Lower lobe of right lung (tissue), 2 donors: ENCODE data around the gene OMD. TPM values are rescaled to one million over a fixed set of nuclear protein-coding genes. Genes with fewer than 3 reads are reported as not detected.

Experiments used
- ATAC-seq, 2 donors: fragments of 200-7000 bp; cut with Tn5 transposase; one replicate each; pipeline ENCODE4 v1.9.1; 2020 to 2022; ENCODE audit warnings: mild to moderate bottlenecking in 2 of 2, moderate library complexity in 2 of 2
- DNase-seq: peaks from one replicate; pipeline ENCODE4 v3.0.0-alpha.2; 2020
- H3K27ac ChIP-seq: fragments of 200-600 bp; one replicate; pipeline ENCODE4 v1.8.0; 2022
- H3K27me3 ChIP-seq: fragments of 200-600 bp; one replicate; pipeline ENCODE4 v1.8.0; 2022; ENCODE audit warnings: low read depth
- H3K36me3 ChIP-seq: fragments of 200-600 bp; one replicate; pipeline ENCODE4 v1.8.0; 2022; ENCODE audit warnings: mild to moderate bottlenecking
- H3K4me1 ChIP-seq: fragments of 200-600 bp; one replicate; pipeline ENCODE4 v1.8.0; 2022
- H3K4me3 ChIP-seq: fragments of 200-600 bp; one replicate; pipeline ENCODE4 v1.8.0; 2022; ENCODE audit warnings: mild to moderate bottlenecking
- H3K9me3 ChIP-seq: fragments of 200-600 bp; one replicate; pipeline ENCODE4 v1.8.0; 2022
- intact Hi-C: fragments of 100-400 bp; cut with DNase I; formaldehyde crosslinking; loops from one replicate; pipeline ENCODE4 v1.11.0; 2022
- total RNA-seq: library from RNA; stranded (reverse); fragmentation: NEBNext Ultra II Directional; extraction: Animal tissue kit (Norgen Biotek cat#: 25700); gene quantifications from one replicate; pipeline ENCODE4 v1.2.1, GENCODE V29; 2021
- TF ChIP-seq, protein P1 (sequence below): fragments of 200-600 bp; IDR thresholded peaks from one replicate; pipeline ENCODE4 v1.8.0; 2022; ENCODE audit warnings: antibody characterized with exemption, mild to moderate bottlenecking
- donor health status: DM: no; HTN: yes; CAD: no; lungs with severe emphysema.

OMD gene
- total RNA-seq, 1 donor from 2014 or later = 4.1 TPM

DNA sequence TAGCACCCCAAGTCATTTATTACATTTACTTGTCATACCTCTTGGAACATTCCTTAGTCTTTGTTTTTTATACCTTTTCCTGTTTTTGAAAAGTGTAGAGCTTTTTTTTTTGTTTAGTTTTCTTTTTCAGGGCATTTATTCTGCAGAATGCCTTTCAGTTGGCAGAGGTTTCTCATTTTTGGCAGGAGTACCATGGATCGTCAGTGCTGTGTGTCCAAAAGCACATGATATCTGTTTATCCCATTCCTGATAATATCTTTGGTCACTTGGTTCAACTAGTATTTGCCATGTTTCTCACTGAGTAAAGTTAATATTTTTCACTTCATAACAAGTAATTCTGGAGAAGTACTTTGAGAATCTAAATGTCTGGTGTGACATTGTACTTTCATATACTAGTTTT lies 30.6 kb downstream of the OMD start:
- TF ChIP-seq, protein P1, sequence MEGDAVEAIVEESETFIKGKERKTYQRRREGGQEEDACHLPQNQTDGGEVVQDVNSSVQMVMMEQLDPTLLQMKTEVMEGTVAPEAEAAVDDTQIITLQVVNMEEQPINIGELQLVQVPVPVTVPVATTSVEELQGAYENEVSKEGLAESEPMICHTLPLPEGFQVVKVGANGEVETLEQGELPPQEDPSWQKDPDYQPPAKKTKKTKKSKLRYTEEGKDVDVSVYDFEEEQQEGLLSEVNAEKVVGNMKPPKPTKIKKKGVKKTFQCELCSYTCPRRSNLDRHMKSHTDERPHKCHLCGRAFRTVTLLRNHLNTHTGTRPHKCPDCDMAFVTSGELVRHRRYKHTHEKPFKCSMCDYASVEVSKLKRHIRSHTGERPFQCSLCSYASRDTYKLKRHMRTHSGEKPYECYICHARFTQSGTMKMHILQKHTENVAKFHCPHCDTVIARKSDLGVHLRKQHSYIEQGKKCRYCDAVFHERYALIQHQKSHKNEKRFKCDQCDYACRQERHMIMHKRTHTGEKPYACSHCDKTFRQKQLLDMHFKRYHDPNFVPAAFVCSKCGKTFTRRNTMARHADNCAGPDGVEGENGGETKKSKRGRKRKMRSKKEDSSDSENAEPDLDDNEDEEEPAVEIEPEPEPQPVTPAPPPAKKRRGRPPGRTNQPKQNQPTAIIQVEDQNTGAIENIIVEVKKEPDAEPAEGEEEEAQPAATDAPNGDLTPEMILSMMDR = no peak
- DNase-seq = no peak
- H3K27me3 ChIP-seq = no peaks in the 10 kb centered on the region
- no peak overlapping the region for H3K27ac ChIP-seq
- H3K9me3 ChIP-seq = no peaks in the 10 kb centered on the region
- ATAC-seq = no peak
- H3K4me1 ChIP-seq = no peaks in the 10 kb centered on the region
- H3K4me3 ChIP-seq = no peak overlapping the region
- intact Hi-C loops = no loop called here
- H3K36me3 ChIP-seq = no peaks in the 10 kb centered on the region

DNA sequence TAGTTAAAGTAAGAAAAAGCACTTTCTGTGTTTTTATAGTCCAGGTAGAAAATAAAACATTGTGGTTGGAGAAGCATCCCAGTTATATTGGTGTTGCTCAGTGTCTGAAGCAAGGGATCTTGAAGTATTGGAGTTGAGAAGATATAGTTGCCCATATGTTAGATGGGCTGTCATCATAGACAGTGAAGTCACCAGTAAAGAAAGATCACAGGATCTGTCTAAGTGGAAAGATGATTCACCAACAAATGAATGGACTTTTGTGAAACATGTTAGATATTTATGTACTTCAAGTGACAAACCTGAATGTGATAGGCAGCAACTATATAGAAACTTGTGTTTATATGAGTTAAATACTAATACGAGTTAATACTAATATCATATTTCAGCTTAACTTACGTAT lies 31.6 kb downstream of the OMD start:
- no peaks in the 10 kb centered on the region for H3K27me3 ChIP-seq
- TF ChIP-seq, protein P1 = no peak
- no peak overlapping the region for H3K4me3 ChIP-seq
- no peaks in the 10 kb centered on the region for H3K36me3 ChIP-seq
- intact Hi-C loops = no loop called here
- H3K27ac ChIP-seq = no peak overlapping the region
- H3K9me3 ChIP-seq = no peaks in the 10 kb centered on the region
- DNase-seq (no peak), ATAC-seq (no peak)
- H3K4me1 ChIP-seq = no peaks in the 10 kb centered on the region

DNA sequence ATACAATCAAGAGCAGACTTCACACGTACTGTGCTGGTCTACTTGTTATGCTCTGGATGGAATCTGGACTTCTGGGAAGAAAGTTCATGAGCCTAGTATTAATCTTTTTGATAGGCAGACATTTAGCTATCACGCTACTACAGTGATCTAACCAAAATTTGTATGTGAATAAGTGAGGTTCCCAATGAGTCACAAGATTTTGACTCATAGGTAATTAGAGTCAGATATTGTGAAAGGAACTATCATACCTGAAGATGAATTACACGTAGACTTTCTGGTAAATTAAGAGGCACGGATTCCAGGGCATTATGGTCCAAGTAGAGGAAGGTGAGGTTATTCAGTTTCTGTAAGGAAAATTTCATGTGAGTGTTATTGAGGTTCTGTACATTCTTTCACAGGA lies 38.3 kb downstream of the OMD start:
- H3K4me3 ChIP-seq = no peak overlapping the region
- H3K4me1 ChIP-seq = no peaks in the 10 kb centered on the region
- H3K36me3 ChIP-seq = no peaks in the 10 kb centered on the region
- intact Hi-C loops = no loop called here
- H3K9me3 ChIP-seq = no peaks in the 10 kb centered on the region
- TF ChIP-seq, protein P1 = no peak
- DNase-seq (no peak), ATAC-seq (no peak)
- H3K27me3 ChIP-seq = no peaks in the 10 kb centered on the region
- no peak overlapping the region for H3K27ac ChIP-seq

DNA sequence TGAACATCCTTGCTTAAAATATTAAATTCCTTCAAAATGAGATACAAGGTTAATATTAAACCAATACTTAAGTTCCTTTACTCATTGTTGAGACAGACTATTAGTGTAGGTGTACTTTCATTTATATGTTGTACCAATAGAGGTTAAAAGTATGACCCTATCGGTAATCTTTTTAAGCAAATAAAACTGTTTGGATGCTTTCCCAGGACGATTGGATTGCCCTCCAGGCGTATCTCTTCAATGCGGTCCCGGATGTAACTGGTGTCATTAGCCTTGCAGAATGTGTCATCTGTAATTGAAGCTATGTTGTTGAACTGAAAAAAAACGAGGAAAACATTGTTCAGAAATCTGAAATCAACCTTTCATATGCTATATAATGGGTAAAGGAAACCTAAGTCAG lies 38.8 kb downstream of the OMD start:
- no peaks in the 10 kb centered on the region for H3K27me3 ChIP-seq
- H3K9me3 ChIP-seq = no peaks in the 10 kb centered on the region
- TF ChIP-seq, protein P1 = no peak
- no peaks in the 10 kb centered on the region for H3K36me3 ChIP-seq
- no peak overlapping the region for H3K27ac ChIP-seq
- ATAC-seq (no peak), DNase-seq (no peak)
- intact Hi-C loops = no loop called here
- H3K4me3 ChIP-seq = no peak overlapping the region
- no peaks in the 10 kb centered on the region for H3K4me1 ChIP-seq

DNA sequence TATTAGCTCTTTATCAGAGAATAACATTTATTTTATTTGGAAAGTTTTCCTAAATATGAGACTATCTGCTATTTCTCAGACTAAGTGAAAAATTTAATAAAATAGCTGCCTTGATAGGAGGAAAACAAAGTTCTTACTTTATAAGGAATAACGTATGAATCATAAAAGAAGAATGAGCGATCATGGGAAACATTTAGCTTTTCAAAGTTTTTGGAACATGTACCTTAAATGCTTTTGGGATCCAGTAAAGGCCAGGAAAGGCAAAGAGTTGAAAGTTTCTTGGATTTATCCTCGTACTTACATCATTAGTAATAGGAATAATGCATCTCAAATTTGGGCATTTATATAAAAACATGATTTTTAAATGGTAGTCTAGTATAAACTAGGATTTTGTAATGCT lies 39.3 kb downstream of the OMD start:
- no peaks in the 10 kb centered on the region for H3K36me3 ChIP-seq
- no peak for ATAC-seq
- TF ChIP-seq, protein P1 = no peak
- H3K4me3 ChIP-seq = no peak overlapping the region
- intact Hi-C loops = no loop called here
- H3K9me3 ChIP-seq = no peaks in the 10 kb centered on the region
- DNase-seq = no peak
- no peaks in the 10 kb centered on the region for H3K27me3 ChIP-seq
- H3K27ac ChIP-seq = no peak overlapping the region
- no peaks in the 10 kb centered on the region for H3K4me1 ChIP-seq

DNA sequence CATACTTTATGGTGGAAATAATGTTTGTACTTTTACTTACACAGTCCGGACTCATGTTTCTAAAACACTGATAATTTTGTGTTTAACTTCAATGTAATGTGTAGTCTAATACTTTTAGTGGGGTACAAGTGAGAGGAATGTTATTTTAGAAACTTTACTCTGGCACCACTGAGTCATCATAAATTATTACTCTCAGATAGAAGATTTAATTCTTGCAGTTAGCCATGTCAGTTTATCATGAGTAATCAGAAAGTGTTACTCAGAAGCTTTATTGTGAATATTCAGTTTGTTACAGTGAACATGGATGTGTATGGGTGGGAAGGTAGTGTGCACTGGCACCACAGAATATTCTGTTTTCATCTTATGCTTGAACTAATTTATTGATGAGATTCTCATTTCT lies 39.9 kb downstream of the OMD start:
- ATAC-seq (no peak), DNase-seq (no peak)

More for the DNA sequence above, 39.9 kb downstream of the OMD start:
- H3K36me3 ChIP-seq = no peaks in the 10 kb centered on the region
- no peak overlapping the region for H3K4me3 ChIP-seq
- TF ChIP-seq, protein P1 = no peak
- H3K9me3 ChIP-seq = no peaks in the 10 kb centered on the region
- intact Hi-C loops = no loop called here
- no peaks in the 10 kb centered on the region for H3K4me1 ChIP-seq
- no peak overlapping the region for H3K27ac ChIP-seq
- no peaks in the 10 kb centered on the region for H3K27me3 ChIP-seq
